T-helper 2 cell (primary cell): Measurements from ENCODE around the gene EVI2B.
"Not testable (repeated sequence)": the region's sequence is repeated elsewhere in the genome, so short reads cannot be mapped to it uniquely, and the experiment has no call there.

Source experiments
- DNase-seq, 5 experiments: peaks; one replicate each; pipeline versions ENCODE4 v3.0.0 to v3.0.0-alpha.2; 2012 to 2022

The EVI2B gene

GRCh38 chr17:31269036-31269577, 44.7 kb downstream of the EVI2B start:
- no peak for DNase-seq

- peak in 1 of 5 experiments; percentile 8 for DNase-seq
Measured at GRCh38 chr17:31266042-31266441, 47.8 kb downstream of the EVI2B start.

DNA sequence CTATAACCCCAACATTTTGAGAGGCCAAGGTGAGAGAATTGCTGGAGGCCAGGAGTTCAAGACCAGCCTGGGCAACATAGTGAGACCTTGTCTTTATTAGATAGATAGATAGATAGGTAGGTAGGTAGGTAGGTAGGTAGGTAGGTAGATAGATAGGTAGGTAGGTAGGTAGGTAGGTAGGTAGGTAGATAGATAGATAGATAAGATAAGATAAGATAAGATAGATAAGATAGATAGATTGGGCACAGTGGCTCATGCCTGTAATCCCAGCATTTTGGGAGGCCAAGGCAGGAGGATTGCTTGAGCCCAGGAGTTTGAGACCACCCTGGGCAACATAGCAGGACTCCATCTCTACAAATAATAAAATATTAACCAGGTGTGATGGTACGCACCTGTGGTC, 50.9 kb downstream of the EVI2B start:
- DNase-seq: not testable (repeated sequence)

GRCh38 chr17:31261601-31262000, 52.3 kb downstream of the EVI2B start:
- DNase-seq: no peak

- DNase-seq: no peak
Measured at GRCh38 chr17:31260151-31260550, 53.7 kb downstream of the EVI2B start.

DNA sequence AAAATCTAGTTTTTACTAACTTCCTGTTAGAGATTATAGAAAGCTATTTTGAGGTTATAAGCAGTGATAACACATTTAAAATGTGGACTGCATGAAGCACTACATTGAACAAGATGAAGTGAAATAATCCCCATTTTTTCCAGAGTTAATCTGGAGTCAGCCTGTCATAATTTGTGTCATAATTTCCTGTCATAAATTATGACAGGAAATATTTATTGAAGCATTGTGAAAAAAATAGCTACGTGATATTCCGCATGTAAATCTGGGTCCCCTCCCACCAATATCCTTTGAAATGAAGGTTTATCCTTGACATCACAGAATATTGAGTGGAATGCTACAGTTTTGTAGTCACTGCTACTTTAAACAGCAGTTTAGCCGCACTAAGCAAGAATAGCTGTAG, 56.9 kb downstream of the EVI2B start:
- DNase-seq: no peak

DNA sequence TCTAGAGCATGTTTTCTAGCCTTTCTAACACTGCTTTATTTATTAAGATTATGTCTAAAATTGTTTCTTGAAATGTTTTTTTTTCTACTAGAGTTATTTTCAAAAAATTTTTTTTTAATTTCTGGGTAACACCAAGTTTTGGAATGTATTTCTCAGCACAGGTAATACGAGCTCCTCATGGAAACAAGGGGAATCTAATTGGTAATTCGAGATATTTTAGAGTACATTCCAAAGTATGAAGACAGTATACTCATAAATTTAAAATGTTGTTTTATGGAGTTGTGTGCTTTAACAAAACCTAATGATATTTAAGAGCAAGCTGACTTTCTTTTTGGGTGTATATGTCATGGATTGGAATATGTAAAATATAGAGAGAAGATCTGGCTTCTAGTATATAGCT, 59.2 kb downstream of the EVI2B start:
- no peak for DNase-seq
